PC-3 (cell line): ENCODE results near the gene TK2. TPM values are rescaled to one million over a fixed set of nuclear protein-coding genes. Genes with fewer than 3 reads are reported as not detected.

Experiments used
- ATAC-seq: fragments of 200-7000 bp; cut with Tn5 transposase; 2 replicates; pipeline ENCODE4 v1.9.1; 2020; ENCODE audit warnings: mild to moderate bottlenecking, moderate library complexity
- BruUV-seq: library from RNA; stranded (reverse); fragments of 400-500 nt; replicated peaks from 2 replicates; lab custom pipeline; 2021; lab: Mats Ljungman, UMichigan
- CTCF ChIA-PET: fragments of 300-600 bp; sonication (Branson Sonifier 250); formaldehyde crosslinking; loops from one replicate; lab custom pipeline; 2022; ENCODE audit warnings: antibody characterized with exemption; lab: Charles Lee
- POLR2A ChIA-PET: fragments of 300-600 bp; sonication (Branson Sonifier 250); formaldehyde crosslinking; loops from one replicate; lab custom pipeline; 2022; ENCODE audit warnings: antibody characterized with exemption; ENCODE audit not compliant: unreplicated experiment; lab: Charles Lee
- DNase-seq: peaks from one replicate; pipeline ENCODE4 v3.0.0-alpha.2; 2015
- H2AFZ ChIP-seq: fragments of 300-600 bp; sonication (generic); 2 replicates; pipeline ENCODE4 v1.6.0; 2016; ENCODE audit warnings: antibody characterized with exemption, low read length
- H3F3A ChIP-seq: fragments of 300-600 bp; sonication (generic); one replicate; pipeline ENCODE4 v1.6.0; 2017; ENCODE audit warnings: antibody characterized with exemption, low read length, control low read depth, mild to moderate bottlenecking; ENCODE audit not compliant: unreplicated experiment
- H3K27ac ChIP-seq: fragments of 300-600 bp; sonication (generic); 2 replicates; pipeline ENCODE4 v1.5.1; 2016; ENCODE audit warnings: mild to moderate bottlenecking, low read length
- H3K27me3 ChIP-seq: fragments of 300-600 bp; sonication (generic); 2 replicates; pipeline ENCODE4 v1.6.1; 2016; ENCODE audit warnings: low read length, mixed read lengths
- H3K36me3 ChIP-seq: fragments of 300-600 bp; sonication (generic); 2 replicates; pipeline ENCODE4 v1.6.1; 2016; ENCODE audit warnings: low read depth, mixed run types, low read length, mixed read lengths
- H3K4me1 ChIP-seq: fragments of 300-600 bp; sonication (generic); 2 replicates; pipeline ENCODE4 v1.5.1; 2016; ENCODE audit warnings: low read length; ENCODE audit not compliant: insufficient read depth
- H3K4me2 ChIP-seq: fragments of 300-600 bp; sonication (generic); 2 replicates; pipeline ENCODE4 v1.6.0; 2016; ENCODE audit warnings: low read length
- H3K4me3 ChIP-seq: fragments of 300-600 bp; sonication (generic); 2 replicates; pipeline ENCODE4 v1.5.1; 2016; ENCODE audit warnings: mild to moderate bottlenecking, low read length, mixed read lengths
- H3K79me2 ChIP-seq: fragments of 300-600 bp; sonication (generic); 2 replicates; pipeline ENCODE4 v1.6.1; 2017; ENCODE audit warnings: low read length, mixed read lengths
- H3K9ac ChIP-seq: fragments of 300-600 bp; sonication (generic); 2 replicates; pipeline ENCODE4 v1.6.0; 2016; ENCODE audit warnings: mild to moderate bottlenecking, low read length
- H3K9me2 ChIP-seq: fragments of 300-600 bp; sonication (generic); replicated peaks from 2 replicates; pipeline ENCODE4 v1.6.1; 2016; ENCODE audit warnings: mixed run types, low read length, mixed read lengths
- H3K9me3 ChIP-seq: fragments of 300-600 bp; sonication (generic); 2 replicates; pipeline ENCODE4 v1.6.1; 2016; ENCODE audit warnings: low read length, mixed read lengths
- H4K20me1 ChIP-seq: fragments of 300-600 bp; sonication (generic); 2 replicates; pipeline ENCODE4 v1.6.1; 2016; ENCODE audit warnings: low read length, mixed read lengths
- EZH2 ChIP-seq: fragments of 300-600 bp; sonication (generic); IDR thresholded peaks from one replicate; pipeline ENCODE4 v1.6.1; 2017; ENCODE audit warnings: antibody characterized with exemption, mild to moderate bottlenecking, low read length; ENCODE audit not compliant: unreplicated experiment
- EZH2phosphoT487 ChIP-seq: fragments of 300-600 bp; sonication (generic); IDR thresholded peaks from 2 replicates; pipeline ENCODE4 v1.6.1; 2018; ENCODE audit warnings: mild to moderate bottlenecking, antibody characterized with exemption, low read length, borderline replicate concordance
- intact Hi-C: fragments of 100-400 bp; cut with micrococcal nuclease; formaldehyde crosslinking; loops from 2 replicates; pipeline ENCODE4 v1.9.0; 2023
- total RNA-seq: library from RNA; depleted of rRNA; stranded (reverse); fragments of >200 nt; gene quantifications from 2 replicates; pipeline ENCODE4 v1.2.3, GENCODE V29; 2014
- TF ChIP-seq, protein P1 (sequence below): fragments of 300-600 bp; sonication (generic); conservative IDR thresholded peaks from 2 replicates; pipeline ENCODE4 v1.5.1; 2017; ENCODE audit warnings: antibody characterized with exemption, low read depth, mild to moderate bottlenecking, low read length

The TK2 gene
- total RNA-seq, 1 experiment from 2014 or later: 8.3 TPM

DNA sequence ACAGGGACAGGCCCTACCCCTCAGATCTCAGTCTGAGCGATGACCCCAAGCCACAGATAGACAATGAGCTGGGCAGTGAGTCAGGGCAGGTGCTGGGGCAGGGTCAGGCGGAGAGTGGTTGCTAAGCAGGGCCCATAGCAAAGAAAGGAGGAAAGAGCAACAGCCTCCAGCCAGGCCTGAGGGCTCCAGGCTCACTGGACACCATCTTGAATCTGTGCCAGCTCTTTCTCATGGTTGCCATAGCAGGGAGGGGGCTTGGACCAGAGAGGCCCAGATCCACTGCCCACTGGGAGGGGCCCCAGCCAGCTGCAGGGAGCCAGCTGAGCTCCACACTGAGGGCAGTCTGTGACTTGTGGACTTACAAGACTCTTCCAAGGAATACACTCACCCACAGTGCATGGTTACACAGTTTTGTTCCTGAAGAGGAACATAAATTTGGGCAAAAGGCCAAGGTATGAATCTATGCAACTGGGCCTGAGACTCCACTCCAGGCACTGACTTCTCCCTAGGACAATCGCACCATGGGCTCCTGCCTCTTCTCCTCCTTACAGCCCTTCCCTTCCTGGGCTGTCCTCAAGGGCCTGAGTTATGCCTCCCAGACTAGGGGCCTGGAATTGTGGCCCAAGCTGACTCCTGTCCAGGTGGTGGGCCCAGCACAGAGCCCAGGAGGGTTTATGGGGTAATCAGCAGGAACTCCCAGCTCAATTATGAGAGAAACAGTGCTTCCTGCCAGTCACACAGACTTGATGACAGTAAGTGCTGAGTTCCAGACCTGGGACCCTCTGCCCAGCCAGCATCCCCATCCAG is 62.9 kb downstream of the TK2 start:
- BruUV-seq: no TSS peak
- Histone ChIP-seq H3K36me3 (no peaks in the 10 kb centered on the region; the same call in 1 of the 2 replicates), H3K9me3 (no peaks in the 10 kb centered on the region), H3K9me2 (no peaks in the 10 kb centered on the region), H3K4me2 (no peak overlapping the region), H3K4me3 (no peak overlapping the region), H3K4me1 (peaks cover 14% of the 10 kb centered on the region), H3F3A (no peaks in the 10 kb centered on the region), H2AFZ (no peak overlapping the region), H3K27me3 (no peaks in the 10 kb centered on the region), H4K20me1 (no peaks in the 10 kb centered on the region), H3K27ac (peak overlapping the region; percentile 25), H3K79me2 (no peaks in the 10 kb centered on the region), H3K9ac (no peak overlapping the region)
- TF ChIP-seq EZH2: no peak
- TF ChIP-seq EZH2phosphoT487: no peak
- TF ChIP-seq, protein P1, sequence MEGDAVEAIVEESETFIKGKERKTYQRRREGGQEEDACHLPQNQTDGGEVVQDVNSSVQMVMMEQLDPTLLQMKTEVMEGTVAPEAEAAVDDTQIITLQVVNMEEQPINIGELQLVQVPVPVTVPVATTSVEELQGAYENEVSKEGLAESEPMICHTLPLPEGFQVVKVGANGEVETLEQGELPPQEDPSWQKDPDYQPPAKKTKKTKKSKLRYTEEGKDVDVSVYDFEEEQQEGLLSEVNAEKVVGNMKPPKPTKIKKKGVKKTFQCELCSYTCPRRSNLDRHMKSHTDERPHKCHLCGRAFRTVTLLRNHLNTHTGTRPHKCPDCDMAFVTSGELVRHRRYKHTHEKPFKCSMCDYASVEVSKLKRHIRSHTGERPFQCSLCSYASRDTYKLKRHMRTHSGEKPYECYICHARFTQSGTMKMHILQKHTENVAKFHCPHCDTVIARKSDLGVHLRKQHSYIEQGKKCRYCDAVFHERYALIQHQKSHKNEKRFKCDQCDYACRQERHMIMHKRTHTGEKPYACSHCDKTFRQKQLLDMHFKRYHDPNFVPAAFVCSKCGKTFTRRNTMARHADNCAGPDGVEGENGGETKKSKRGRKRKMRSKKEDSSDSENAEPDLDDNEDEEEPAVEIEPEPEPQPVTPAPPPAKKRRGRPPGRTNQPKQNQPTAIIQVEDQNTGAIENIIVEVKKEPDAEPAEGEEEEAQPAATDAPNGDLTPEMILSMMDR: no peak
- CTCF ChIA-PET: no interaction called here
- ATAC-seq (peak; percentile 38), DNase-seq (peak; percentile 44)
- POLR2A ChIA-PET: no interaction called here
- intact Hi-C loops: no loop called here

DNA sequence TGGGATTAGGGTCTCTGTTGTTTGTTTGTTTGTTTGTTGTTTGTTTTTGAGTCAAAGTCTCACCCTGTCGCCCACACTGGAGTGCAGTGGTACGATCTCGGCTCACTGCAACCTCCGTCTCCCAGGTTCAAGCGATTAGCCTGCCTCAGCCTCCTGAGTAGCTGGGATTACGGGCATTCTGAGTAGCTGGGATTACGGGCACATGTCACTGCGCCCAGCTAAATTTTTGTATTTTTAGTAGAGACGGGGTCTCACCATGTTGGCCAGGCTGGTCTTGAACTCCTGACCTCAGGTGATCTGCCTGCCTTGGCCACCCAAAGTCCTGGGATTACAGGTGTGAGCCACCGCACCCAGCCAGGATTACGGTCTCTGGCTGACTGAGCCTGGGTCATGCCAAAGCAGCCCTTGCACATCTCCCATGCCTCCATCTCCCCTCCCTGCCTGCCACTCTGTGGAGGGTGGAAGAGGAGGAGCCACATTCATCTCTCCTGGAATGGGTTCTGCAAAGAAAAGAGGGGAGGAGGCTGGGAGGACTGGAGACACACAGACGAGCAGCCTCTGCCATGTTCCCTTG is 63.6 kb downstream of the TK2 start:
- H3K4me3 ChIP-seq: no peak overlapping the region
- CTCF ChIA-PET: no interaction called here
- H3K27ac ChIP-seq: no peak overlapping the region
- H3K36me3 ChIP-seq: no peaks in the 10 kb centered on the region; the same call in 1 of the 2 replicates
- no peaks in the 10 kb centered on the region for H3F3A ChIP-seq
- intact Hi-C loops: no loop called here
- peaks cover 14% of the 10 kb centered on the region for H3K4me1 ChIP-seq
- TF ChIP-seq, protein P1: no peak
- no peak for TF ChIP-seq EZH2phosphoT487
- no peak for TF ChIP-seq EZH2
- DNase-seq: no peak
- no peaks in the 10 kb centered on the region for H3K9me3 ChIP-seq
- ATAC-seq: no peak
- H4K20me1 ChIP-seq: no peaks in the 10 kb centered on the region
- no peaks in the 10 kb centered on the region for H3K9me2 ChIP-seq
- no peaks in the 10 kb centered on the region for H3K79me2 ChIP-seq
- no peak overlapping the region for H2AFZ ChIP-seq
- no peak overlapping the region for H3K4me2 ChIP-seq
- POLR2A ChIA-PET: no interaction called here
- no TSS peak for BruUV-seq
- H3K27me3 ChIP-seq: no peaks in the 10 kb centered on the region
- H3K9ac ChIP-seq: no peak overlapping the region

DNA sequence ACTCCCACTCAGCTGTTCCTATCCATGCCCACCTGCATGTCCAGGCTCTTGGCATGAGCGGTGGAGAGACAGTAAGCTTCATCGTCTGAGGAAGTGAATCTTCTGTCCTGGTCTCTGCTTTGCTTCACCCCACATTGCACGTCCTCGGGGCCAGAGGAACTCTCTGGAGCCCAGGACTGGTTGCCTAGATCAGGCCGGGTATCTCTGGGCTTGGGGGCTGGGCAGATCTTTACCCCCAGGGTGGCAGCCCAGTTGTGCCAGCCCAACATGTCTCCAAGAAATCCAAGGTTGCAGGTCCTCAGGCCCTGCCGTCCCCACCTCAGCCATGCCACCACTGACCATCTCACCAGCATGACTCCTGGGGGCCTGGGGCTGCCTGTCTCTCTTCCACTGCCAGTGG is 64.5 kb downstream of the TK2 start:
- H3K4me1 ChIP-seq: peaks cover 21% of the 10 kb centered on the region
- H3K9me2 ChIP-seq: no peaks in the 10 kb centered on the region
- TF ChIP-seq, protein P1: no peak
- no peak for TF ChIP-seq EZH2phosphoT487
- TF ChIP-seq EZH2: no peak
- H2AFZ ChIP-seq: no peak overlapping the region
- no peak overlapping the region for H3K27ac ChIP-seq
- H3K79me2 ChIP-seq: no peaks in the 10 kb centered on the region
- ChIA-PET POLR2A (no interaction called here), CTCF (interaction anchor here (0.6 kb wide), 2 partner anchors 144 to 383 kb away, joined by 4 read pairs; no protein-coding TSS in a partner anchor)
- H3K9ac ChIP-seq: no peak overlapping the region
- H3F3A ChIP-seq: no peaks in the 10 kb centered on the region
- intact Hi-C loops: no loop called here
- no peaks in the 10 kb centered on the region; the same call in 1 of the 2 replicates for H3K36me3 ChIP-seq
- no peaks in the 10 kb centered on the region for H3K9me3 ChIP-seq
- H4K20me1 ChIP-seq: no peaks in the 10 kb centered on the region
- no TSS peak for BruUV-seq
- H3K4me2 ChIP-seq: no peak overlapping the region
- no peak for DNase-seq
- ATAC-seq: no peak
- no peaks in the 10 kb centered on the region for H3K27me3 ChIP-seq
- H3K4me3 ChIP-seq: no peak overlapping the region
